OCI-LY3 (cell line): ENCODE data around the gene PPP1R9A.

Experiments
- H2AFZ ChIP-seq: fragments of 200-600, 300-600 bp; shearing (Covaris generic); 2 replicates; pipeline ENCODE4 v1.6.0; 2014; ENCODE audit warnings: antibody characterized with exemption, low read depth, low read length
- H3K27ac ChIP-seq: fragments of 200-600, 300-600 bp; sonication (generic); 2 replicates; pipeline ENCODE4 v1.5.1; 2014; ENCODE audit warnings: mild to moderate bottlenecking, low read length, moderate library complexity, mixed read lengths
- H3K27me3 ChIP-seq: fragments of 200-600, 300-600 bp; sonication (generic); 2 replicates; pipeline ENCODE4 v1.6.1; 2014; ENCODE audit warnings: low read depth, low read length, mixed read lengths
- H3K36me3 ChIP-seq: fragments of 200-600, 300-600 bp; sonication (generic); replicated peaks from 2 replicates; pipeline ENCODE3; 2014; ENCODE audit warnings: low read depth, low read length, mixed read lengths
- H3K4me1 ChIP-seq: fragments of 300-600, 200-600 bp; sonication (generic); 2 replicates; pipeline ENCODE4 v1.6.1; 2014; ENCODE audit warnings: low read length, mixed read lengths
- H3K4me2 ChIP-seq: fragments of 200-600, 300-600 bp; sonication (generic); 2 replicates; pipeline ENCODE4 v1.6.1; 2014; ENCODE audit warnings: low read length, mixed read lengths
- H3K4me3 ChIP-seq: fragments of 300-600, 200-600 bp; sonication (generic); 2 replicates; pipeline ENCODE4 v1.5.1; 2014; ENCODE audit warnings: antibody characterized with exemption, mild to moderate bottlenecking, low read length, moderate library complexity
- H3K79me2 ChIP-seq: fragments of 300-600, 200-600 bp; shearing (Covaris generic); 2 replicates; pipeline ENCODE4 v1.6.1; 2014; ENCODE audit warnings: mild to moderate bottlenecking, low read length, mixed read lengths
- H3K9ac ChIP-seq: fragments of 300-600, 200-600 bp; shearing (Covaris generic); 2 replicates; pipeline ENCODE4 v1.6.0; 2014; ENCODE audit warnings: mild to moderate bottlenecking, low read length, moderate library complexity
- H3K9me3 ChIP-seq: fragments of 200-600, 300-600 bp; shearing (Covaris generic); 2 replicates; pipeline ENCODE4 v1.6.1; 2014; ENCODE audit warnings: low read length, mixed read lengths; ENCODE audit not compliant: insufficient read depth
- H4K20me1 ChIP-seq: fragments of 200-600, 300-600 bp; sonication (generic); 2 replicates; pipeline ENCODE4 v1.6.1; 2016; ENCODE audit warnings: low read length, mixed read lengths; ENCODE audit not compliant: insufficient read depth
- CTCF ChIP-seq: fragments of 200-600, 300-600 bp; sonication (generic); IDR thresholded peaks from 2 replicates; pipeline ENCODE4 v1.5.1; 2014; ENCODE audit warnings: antibody characterized with exemption, low read length, low read depth
- EZH2phosphoT487 ChIP-seq: fragments of 200-600 bp; shearing (Covaris generic); IDR thresholded peaks from 2 replicates; pipeline ENCODE4 v1.6.1; 2018; ENCODE audit warnings: antibody characterized with exemption, mixed run types, low read depth

Gene PPP1R9A

GRCh38 chr7:95095966-95096540, 188.7 kb downstream of the PPP1R9A start:
- H3K4me2 ChIP-seq: no peak overlapping the region
- H2AFZ ChIP-seq: no peak overlapping the region
- H3K4me1 ChIP-seq: no peaks in the 10 kb centered on the region
- H3K4me3 ChIP-seq: no peak overlapping the region
- H3K79me2 ChIP-seq: no peaks in the 10 kb centered on the region
- no peaks in the 10 kb centered on the region for H3K9me3 ChIP-seq
- no peaks in the 10 kb centered on the region for H4K20me1 ChIP-seq
- no peaks in the 10 kb centered on the region for H3K36me3 ChIP-seq
- H3K27me3 ChIP-seq: no peaks in the 10 kb centered on the region
- no peak overlapping the region for H3K9ac ChIP-seq
- TF ChIP-seq CTCF (no peak), EZH2phosphoT487 (no peak)
- no peak overlapping the region for H3K27ac ChIP-seq

- H3K36me3 ChIP-seq: no peaks in the 10 kb centered on the region
- TF ChIP-seq CTCF (no peak), EZH2phosphoT487 (no peak)
- no peaks in the 10 kb centered on the region for H3K27me3 ChIP-seq
- no peak overlapping the region for H3K4me3 ChIP-seq
- H3K9ac ChIP-seq: no peak overlapping the region
- H4K20me1 ChIP-seq: no peaks in the 10 kb centered on the region
- H2AFZ ChIP-seq: no peak overlapping the region
- H3K4me2 ChIP-seq: no peak overlapping the region
- H3K4me1 ChIP-seq: no peaks in the 10 kb centered on the region
- H3K27ac ChIP-seq: no peak overlapping the region
- no peaks in the 10 kb centered on the region for H3K9me3 ChIP-seq
- H3K79me2 ChIP-seq: no peaks in the 10 kb centered on the region
Measured at GRCh38 chr7:95097291-95097690, 189.9 kb downstream of the PPP1R9A start.

GRCh38 chr7:95097851-95098250, 190.5 kb downstream of the PPP1R9A start:
- Histone ChIP-seq H3K4me3 (no peak overlapping the region), H3K36me3 (no peaks in the 10 kb centered on the region), H3K27me3 (no peaks in the 10 kb centered on the region), H2AFZ (no peak overlapping the region), H3K27ac (no peak overlapping the region), H3K79me2 (no peaks in the 10 kb centered on the region), H3K9me3 (no peaks in the 10 kb centered on the region), H3K4me1 (no peaks in the 10 kb centered on the region), H3K4me2 (no peak overlapping the region), H4K20me1 (no peaks in the 10 kb centered on the region), H3K9ac (no peak overlapping the region)
- TF ChIP-seq EZH2phosphoT487 (no peak), CTCF (no peak)

GRCh38 chr7:95099106-95099505, 191.7 kb downstream of the PPP1R9A start:
- Histone ChIP-seq H3K27me3 (no peaks in the 10 kb centered on the region), H3K79me2 (no peaks in the 10 kb centered on the region), H3K9me3 (no peaks in the 10 kb centered on the region), H3K27ac (no peak overlapping the region), H3K4me1 (no peaks in the 10 kb centered on the region), H3K36me3 (no peaks in the 10 kb centered on the region), H4K20me1 (no peaks in the 10 kb centered on the region), H3K4me3 (no peak overlapping the region), H2AFZ (no peak overlapping the region), H3K4me2 (no peak overlapping the region), H3K9ac (no peak overlapping the region)
- TF ChIP-seq CTCF (no peak), EZH2phosphoT487 (no peak)
